ENCODE results near the gene SF3A2.

The SF3A2 gene

DNA sequence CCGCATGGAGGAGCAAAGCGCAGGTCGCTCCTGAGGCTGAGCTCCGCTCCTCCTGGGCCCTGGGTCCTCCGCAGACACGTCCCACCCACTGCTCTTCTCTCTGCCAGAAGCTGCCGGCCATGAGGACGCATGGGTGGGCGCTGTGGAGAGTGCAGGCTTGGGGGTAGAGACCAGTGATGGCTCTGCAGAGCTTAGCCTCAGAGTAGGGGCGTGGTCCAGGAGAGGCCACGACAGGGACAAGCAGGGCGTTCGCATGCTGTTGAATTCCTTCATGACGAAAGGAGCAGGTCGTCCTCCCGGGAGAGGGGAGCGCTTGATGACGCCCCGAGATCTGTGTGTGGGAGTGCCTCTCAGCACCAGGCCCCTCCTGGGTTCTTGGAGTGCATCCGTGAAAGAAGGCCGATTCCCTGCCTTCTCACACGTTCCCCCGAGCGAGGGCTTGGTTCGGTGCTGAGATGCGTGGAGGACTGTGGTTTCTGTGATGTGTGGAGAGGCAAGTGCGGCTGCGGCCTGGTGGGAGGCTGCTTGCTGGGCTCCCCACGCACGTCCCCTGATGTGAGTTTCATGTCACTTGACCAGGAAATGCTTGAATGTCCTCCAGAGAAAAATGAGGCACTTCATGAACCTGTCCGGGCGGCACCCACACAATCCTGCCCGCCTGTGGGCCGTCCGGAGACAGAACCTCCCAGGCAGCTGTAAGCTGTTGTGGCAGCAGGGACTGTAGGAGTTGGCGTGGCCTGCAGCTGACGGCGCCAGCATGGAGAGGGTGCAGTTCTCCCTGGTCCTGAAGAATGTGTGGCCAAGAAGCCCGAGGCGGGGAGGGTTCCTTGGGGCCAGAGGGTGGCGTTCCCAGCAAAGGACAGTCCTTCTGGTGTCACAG, 4.5 kb downstream of the SF3A2 start:
- no peak for DNase-seq (ENCODE audit: low read depth)

DNA sequence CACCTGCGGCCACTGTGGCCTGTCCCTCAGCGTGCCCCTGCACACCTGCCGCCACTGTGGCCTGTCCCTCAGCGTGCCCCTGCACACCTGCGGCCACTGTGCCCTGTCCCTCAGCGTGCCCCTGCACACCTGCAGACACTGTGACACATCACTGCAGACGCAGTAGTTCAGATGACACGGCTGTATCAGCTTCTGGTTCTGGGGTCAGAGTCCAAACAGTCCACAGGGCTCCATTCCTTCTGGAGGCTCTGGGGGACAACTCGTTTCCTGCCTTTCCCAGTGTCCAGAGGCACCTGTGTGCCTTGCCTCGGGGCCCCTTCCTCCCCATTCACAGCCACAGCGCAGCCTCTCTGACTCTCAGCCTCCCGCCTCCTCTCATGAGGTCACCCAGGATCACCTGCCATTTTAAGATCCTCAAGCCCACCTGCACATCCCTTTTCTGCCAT, 5.5 kb downstream of the SF3A2 start:
- DNase-seq (ENCODE audit: low read depth) = no peak

DNA sequence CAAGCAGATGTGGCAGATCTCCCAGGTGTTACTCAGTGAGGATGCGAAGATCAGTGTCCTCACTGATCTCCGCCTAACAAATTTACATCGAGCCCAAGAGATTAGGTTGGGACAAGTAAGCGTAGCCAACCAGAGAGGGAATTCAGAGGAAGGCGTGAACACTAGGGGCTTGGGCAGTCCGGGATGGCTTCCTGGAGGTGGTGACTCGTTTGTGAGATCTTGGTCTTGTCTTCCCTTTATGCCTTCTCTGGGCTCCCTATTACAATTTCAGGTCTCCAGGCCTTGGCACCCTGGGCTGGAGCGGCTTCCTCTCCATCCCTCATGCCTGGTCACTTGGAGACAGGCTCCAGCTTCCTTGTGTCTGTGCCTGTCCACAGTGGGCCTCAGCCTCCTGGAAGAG, 6.2 kb downstream of the SF3A2 start:
- no peak for DNase-seq (ENCODE audit: low read depth)

DNA sequence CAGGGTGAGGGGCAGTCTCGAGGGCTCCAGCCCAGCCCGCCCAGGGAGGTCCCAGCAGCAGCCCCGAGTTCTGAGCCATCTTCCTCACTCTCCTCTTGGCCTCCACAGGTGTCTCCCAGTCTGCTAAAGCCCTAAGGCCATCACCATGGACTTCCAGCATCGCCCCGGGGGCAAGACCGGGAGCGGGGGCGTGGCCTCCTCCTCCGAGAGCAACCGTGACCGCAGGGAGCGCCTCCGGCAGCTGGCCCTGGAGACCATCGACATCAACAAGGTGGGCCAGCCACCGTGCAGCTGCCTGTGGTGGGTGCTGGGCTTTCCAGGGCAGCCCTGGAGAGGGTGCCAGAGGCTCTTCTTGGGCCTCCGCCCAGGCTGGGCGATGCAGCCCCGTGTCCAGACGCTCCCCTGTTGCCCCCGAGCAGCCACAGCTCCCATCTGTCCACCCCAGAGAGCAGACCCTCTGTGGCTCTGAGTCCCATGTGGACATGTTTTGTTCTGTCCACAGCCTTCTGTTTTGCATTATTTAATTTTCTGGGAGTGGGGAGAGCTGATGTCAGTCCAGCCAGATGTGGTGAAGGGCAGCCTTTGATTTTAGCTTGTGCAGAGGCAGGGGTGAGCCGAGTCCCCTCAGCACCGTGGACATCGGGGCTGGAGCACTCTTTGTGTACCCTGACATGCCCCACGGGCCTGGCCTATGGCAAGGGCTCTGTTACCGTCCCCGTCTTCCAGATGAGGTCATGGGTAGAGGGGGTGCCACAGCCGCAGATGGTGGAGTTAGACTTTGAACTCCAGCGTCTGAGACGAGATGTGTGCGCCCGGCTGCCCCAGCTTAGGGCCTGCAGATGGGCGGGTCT, 6.9 kb downstream of the SF3A2 start:
- no peak for DNase-seq (ENCODE audit: low read depth)

DNA sequence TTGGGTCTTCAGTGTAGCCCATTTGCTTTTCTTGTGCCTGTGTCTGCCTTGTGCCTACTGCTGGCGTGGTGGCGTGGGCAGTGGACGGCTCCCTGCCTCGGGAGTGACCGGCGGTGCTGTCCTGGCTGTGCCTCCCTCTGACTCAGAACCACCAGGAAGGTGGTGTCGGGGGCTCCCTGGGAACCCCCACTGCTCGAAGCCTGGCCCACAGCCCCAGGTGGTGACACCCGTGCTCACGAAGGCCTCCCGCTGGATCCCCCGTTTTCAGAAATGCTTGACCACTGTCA, 7.4 kb downstream of the SF3A2 start:
- no peak for DNase-seq (ENCODE audit: low read depth)

DNA sequence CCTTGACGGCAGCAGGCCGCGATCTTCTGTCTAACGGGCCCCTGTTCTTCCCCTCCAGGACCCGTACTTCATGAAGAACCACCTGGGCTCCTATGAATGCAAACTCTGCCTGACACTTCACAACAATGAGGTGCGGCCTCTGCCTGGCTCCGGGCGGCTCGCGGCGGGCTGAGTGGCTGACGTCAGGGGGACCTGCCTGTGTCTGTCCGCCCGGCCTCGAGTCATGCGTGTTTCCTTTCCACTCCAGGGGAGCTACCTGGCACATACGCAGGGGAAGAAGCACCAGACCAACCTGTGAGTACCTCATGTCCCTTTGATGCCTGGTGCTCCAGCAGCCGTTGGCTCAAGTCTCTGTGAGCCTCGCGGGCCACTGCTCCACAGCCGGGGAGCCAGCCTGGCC, 7.9 kb downstream of the SF3A2 start:
- no peak for DNase-seq (ENCODE audit: low read depth)

DNA sequence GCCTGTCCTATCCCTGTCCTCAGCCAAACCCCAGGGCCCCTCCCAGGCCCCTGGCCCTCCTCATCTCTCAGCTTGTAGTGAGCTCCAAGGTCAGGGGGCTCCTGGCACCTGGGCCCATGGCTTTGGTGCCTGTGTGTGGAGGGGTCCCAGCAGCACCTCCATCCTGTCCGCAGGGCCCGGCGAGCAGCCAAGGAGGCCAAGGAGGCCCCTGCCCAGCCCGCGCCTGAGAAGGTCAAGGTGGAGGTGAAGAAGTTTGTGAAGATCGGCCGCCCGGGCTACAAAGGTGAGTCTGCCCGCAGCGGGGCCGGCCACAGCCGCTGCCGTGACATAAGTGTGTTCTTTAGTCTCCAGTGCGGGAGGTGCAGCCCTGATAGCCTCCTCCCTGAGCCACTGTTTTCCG, 8.6 kb downstream of the SF3A2 start:
- DNase-seq (ENCODE audit: low read depth) = no peak

DNA sequence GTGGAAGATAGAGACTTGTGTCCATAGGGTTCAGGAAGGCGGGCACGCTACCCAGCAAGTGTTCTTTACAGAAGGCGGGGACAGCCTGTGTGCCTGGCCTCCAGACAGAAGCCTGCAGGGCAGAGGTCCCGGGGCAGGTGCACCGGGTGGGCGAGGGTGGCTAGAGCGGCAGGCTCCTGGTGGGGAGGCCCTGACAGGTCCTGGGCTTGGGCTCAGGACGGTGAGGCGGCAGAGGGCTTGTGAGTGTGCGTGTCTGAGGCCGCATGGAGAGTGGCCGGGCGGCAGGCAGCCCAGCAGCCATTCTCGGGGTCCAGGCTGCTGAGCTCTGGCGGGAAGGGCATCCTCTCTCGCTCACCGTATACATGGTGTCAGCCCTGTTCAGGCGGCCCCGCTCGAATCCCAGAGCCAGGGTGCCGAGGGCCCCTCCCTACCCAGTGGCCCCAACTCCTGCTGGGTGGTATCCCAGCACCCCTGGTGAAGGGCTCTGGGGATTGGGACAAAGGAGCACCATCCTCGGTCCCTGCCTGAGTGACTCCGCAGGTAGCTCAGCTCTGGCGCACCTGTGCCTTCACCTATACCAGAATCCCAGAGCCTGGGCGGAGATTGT, 9.5 kb downstream of the SF3A2 start:
- no peak for DNase-seq (ENCODE audit: low read depth)

DNA sequence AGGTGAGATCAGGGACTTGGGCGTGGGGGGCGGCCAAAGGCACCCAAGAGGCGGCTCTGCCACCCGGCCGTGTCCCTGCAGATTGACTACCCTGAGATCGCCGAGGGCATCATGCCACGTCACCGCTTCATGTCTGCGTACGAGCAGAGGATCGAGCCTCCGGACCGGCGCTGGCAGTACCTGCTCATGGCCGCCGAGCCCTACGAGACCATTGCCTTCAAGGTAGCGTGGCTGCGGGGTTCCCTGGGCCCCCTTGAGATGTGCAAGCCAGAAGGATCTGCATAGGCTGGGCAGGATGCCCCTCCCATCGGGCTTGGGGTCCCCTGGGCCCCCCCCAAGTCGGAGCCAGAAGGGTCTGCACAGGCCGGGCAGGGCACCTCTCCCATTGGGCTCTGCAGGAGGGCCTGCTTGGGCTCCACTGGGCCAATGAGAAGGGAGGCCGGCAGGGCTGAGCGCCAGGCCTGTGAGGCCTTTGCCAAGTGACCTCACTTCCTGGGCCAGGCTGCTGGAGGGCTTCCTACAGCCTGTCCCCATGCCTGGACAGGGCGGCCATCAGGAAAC, 10.3 kb downstream of the SF3A2 start:
- DNase-seq (ENCODE audit: low read depth) = no peak

DNA sequence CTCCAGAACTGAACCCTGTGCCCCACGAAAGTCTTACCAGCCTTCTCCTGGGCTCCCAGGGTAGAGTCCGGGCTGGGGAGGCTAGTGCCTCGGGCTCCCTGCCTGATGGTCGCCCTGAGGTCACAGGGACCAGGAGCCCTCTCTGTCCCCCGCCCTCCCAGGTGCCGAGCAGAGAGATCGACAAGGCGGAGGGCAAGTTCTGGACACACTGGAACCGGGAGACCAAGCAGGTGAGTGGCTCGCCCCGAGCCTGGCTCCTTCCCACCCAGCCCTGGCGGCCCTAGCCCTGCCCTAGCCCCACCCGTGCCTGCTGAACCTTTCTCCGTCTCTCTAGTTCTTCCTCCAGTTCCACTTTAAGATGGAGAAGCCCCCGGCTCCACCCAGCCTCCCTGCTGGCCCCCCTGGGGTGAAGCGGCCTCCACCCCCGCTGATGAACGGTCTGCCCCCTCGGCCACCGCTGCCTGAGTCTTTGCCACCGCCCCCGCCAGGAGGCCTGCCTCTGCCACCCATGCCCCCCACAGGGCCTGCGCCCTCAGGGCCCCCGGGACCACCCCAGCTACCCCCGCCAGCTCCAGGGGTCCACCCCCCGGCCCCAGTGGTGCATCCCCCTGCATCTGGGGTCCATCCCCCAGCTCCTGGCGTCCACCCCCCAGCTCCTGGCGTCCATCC, 10.9 kb downstream of the SF3A2 start:
- no peak for DNase-seq (ENCODE audit: low read depth)

DNA sequence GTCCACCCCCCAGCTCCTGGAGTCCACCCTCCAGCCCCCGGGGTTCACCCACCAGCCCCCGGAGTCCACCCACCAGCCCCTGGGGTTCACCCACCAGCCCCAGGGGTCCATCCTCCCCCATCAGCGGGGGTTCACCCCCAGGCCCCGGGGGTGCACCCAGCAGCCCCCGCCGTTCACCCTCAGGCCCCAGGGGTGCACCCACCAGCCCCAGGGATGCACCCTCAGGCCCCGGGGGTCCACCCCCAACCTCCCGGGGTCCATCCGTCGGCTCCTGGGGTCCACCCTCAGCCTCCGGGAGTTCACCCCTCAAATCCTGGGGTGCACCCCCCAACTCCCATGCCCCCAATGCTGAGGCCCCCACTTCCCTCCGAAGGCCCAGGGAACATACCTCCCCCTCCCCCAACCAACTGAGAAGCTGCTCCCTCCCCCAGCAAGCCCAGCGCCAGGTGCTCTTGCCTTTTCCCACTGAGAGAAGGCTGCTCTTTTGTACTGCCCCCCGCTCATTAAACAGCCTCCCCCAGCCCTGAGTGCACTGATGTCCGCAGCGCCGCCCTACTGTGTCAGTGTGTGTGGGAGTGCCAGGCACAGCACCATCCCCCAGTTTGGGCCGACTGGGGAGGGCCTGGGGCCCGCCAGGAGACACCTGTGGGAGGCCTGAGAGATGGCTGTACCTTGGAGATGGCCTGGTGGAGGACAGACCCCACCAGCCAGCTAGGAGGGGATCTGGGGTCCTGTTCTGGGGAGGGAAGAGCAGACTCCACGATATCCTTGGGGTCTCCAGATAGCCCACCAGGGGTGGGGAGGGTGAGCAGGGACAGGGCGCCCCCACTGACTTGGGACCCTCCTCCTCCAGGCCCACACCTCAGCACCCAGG, 11.7 kb downstream of the SF3A2 start:
- DNase-seq (ENCODE audit: low read depth) = no peak

DNA sequence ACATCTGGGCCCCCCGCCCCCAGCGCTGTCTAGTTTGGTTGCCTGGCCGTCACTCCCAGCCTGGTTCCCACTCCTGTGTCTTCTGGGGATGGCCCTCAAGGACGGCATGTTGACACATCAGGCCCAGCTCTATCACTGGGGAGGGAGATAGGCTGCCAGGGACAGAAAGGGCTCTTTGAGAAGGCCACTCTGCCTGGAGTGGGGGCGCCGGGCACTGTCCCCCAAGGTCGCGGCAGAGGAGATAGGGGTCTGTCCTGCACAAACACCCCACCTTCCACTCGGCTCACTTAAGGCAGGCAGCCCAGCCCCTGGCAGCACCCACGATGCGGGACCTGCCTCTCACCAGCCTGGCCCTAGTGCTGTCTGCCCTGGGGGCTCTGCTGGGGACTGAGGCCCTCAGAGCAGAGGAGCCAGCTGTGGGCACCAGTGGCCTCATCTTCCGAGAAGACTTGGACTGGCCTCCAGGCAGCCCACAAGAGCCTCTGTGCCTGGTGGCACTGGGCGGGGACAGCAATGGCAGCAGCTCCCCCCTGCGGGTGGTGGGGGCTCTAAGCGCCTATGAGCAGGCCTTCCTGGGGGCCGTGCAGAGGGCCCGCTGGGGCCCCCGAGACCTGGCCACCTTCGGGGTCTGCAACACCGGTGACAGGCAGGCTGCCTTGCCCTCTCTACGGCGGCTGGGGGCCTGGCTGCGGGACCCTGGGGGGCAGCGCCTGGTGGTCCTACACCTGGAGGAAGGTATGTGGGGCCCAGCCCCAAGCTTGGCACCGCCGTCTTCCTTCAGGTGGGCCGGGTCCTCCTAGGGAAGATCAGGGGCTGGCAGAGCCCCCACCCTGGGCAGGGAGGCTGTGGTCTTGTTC, 12.6 kb downstream of the SF3A2 start, which contains the start of gene AMH:
TSS of gene AMH (plus strand) at position 314 of the 857 bp plus-strand sequence. CDS start at position 324, 10 bp downstream.
- no peak for DNase-seq (ENCODE audit: low read depth)

DNA sequence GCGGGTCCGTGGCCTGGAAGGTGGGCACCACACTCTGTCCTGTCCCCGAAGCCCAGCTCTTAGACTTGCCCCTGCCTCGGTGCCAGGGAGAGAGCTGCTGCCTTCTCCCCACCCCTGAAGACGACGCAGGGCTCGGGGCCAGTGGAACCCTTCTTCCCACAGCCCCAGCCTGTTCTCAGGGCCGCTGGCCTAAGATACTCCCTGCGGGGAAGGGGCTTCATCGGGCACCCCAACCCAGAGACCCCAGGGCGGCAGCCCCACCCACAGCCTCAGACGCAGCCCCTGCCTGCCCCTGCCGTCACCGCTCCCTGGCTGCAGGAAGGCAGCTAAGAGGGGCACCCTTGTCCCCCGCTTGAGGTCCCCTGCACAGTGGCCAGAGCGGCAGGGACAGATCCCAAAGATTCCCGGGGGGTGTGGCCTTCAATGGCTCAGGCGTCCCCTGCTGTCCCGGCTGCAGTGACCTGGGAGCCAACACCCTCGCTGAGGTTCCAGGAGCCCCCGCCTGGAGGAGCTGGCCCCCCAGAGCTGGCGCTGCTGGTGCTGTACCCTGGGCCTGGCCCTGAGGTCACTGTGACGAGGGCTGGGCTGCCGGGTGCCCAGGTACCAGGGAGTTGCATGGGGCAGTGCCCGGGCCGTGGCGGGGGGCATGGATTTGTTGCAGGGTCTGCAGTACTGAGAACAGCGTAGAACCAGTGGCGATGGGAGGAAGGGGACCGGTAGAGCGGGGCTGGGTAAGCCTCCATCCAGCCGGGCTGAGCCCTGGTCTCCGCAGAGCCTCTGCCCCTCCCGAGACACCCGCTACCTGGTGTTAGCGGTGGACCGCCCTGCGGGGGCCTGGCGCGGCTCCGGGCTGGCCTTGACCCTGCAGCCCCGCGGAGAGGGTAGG, 13.5 kb downstream of the SF3A2 start:
- no peak for DNase-seq (ENCODE audit: low read depth)

DNA sequence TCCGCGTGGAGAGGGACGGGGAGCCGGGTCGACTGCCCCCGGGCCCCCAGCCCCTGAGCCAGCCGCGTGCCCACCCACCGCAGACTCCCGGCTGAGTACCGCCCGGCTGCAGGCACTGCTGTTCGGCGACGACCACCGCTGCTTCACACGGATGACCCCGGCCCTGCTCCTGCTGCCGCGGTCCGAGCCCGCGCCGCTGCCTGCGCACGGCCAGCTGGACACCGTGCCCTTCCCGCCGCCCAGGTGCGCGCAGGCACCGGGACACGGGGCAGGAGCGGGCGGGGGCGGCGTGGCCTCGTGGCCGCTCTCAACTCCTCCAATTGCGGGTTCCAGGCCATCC, 14.1 kb downstream of the SF3A2 start:
- DNase-seq (ENCODE audit: low read depth) = no peak

DNA sequence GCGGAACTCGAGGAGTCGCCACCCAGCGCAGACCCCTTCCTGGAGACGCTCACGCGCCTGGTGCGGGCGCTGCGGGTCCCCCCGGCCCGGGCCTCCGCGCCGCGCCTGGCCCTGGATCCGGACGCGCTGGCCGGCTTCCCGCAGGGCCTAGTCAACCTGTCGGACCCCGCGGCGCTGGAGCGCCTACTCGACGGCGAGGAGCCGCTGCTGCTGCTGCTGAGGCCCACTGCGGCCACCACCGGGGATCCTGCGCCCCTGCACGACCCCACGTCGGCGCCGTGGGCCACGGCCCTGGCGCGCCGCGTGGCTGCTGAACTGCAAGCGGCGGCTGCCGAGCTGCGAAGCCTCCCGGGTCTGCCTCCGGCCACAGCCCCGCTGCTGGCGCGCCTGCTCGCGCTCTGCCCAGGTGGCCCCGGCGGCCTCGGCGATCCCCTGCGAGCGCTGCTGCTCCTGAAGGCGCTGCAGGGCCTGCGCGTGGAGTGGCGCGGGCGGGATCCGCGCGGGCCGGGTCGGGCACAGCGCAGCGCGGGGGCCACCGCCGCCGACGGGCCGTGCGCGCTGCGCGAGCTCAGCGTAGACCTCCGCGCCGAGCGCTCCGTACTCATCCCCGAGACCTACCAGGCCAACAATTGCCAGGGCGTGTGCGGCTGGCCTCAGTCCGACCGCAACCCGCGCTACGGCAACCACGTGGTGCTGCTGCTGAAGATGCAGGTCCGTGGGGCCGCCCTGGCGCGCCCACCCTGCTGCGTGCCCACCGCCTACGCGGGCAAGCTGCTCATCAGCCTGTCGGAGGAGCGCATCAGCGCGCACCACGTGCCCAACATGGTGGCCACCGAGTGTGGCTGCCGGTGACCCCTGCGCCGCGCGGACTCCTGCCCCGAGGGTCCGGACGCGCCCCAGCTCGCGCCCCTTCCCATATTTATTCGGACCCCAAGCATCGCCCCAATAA, 14.8 kb downstream of the SF3A2 start:
- DNase-seq (ENCODE audit: low read depth) = no peak

DNA sequence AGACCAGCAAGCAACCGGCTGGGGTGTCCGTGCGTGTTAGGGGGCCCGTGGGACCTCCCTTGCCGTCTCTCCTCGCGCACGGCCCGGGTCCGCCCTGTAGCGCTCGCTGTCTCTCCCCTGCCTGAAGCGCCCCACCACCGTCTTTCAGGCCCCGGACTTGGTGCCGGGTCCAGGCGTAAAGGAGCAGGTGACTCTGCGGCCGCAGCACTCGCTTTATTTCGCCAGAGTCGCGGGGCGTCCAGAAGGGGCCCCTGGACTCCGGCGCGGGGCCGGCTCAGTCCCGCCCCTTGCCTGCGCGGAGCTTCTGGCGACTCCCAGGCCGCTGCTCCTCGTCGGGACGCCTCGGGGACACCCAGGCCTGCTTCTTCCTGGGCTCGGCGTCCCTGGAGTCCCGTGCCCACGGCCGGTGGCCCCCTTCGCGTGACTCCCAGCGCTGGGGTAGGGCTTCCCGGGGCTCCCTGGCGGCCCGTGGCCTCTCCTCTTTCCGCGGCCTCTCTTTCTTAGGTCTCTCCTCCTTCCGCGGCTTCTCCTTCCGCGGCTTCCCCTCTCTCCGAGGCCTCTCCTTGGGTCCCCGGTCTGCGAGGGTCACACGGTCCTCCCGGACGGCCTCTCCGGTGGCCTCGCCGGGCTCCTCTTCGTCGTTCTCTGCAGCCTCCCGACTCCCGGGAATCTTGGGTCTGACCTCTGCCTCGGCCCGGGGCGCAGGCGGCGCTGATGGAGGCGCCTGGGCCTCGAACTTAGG, 15.6 kb downstream of the SF3A2 start:
- DNase-seq (ENCODE audit: low read depth) = no peak

DNA sequence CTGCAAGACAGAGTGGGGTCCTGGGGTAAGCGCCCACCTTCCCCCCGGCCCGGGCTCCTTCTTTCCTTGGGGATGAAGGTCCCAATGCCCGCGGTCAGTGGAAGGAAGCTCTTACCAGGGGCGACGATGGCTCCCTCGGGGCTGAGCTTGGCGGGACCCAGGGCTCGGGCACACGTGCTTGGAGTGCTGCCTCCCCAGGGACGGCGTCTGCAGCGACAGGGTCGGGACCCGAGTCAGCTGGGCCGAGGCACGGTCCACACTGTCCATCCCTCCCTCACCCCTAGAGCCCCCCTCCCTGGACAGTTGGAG, 16.1 kb downstream of the SF3A2 start:
- no peak for DNase-seq (ENCODE audit: low read depth)

All from HS-5 (cell line).